T-helper 17 cell (primary cell): ENCODE measurements around the gene IDI1. TPM values are rescaled to one million over a fixed set of nuclear protein-coding genes. Genes with fewer than 3 reads are reported as not detected.
"Not testable (repeated sequence)": the region's sequence is repeated elsewhere in the genome, so short reads cannot be mapped to it uniquely, and the experiment has no call there.

Experiments used
- ATAC-seq: fragments of 150-1000 bp; cut with Tn5 transposase; 2 replicates; pipeline ENCODE4 v1.10.0; 2021; ENCODE audit warnings: mild to moderate bottlenecking, moderate library complexity
- DNase-seq, 3 donors: peaks; one replicate each; pipeline versions ENCODE4 v3.0.0 to v3.0.0-alpha.2; 2020 to 2021
- H3K9me3 ChIP-seq: one replicate; pipeline ENCODE4 v1.7.0; 2013; ENCODE audit warnings: low read length, mild to moderate bottlenecking; ENCODE audit not compliant: control insufficient read depth, poor library complexity, severe bottlenecking
- H3K27ac Mint-ChIP-seq: one replicate; pipeline ENCODE4 v1.8.0; 2022; ENCODE audit warnings: mild to moderate bottlenecking, moderate library complexity, mixed read lengths
- H3K27me3 Mint-ChIP-seq: one replicate; pipeline ENCODE4 v1.8.0; 2022; ENCODE audit warnings: mixed read lengths
- H3K36me3 Mint-ChIP-seq: one replicate; pipeline ENCODE4 v1.8.0; 2022; ENCODE audit warnings: low read depth, mixed read lengths
- H3K4me1 Mint-ChIP-seq: one replicate; pipeline ENCODE4 v1.8.0; 2022; ENCODE audit warnings: mild to moderate bottlenecking, mixed read lengths
- H3K4me3 Mint-ChIP-seq: one replicate; pipeline ENCODE4 v1.8.0; 2022; ENCODE audit warnings: mild to moderate bottlenecking, moderate library complexity, mixed read lengths
- total RNA-seq, 4 donors: library from RNA in 2 of 4; stranded (reverse) in 2 of 4; gene quantifications; one replicate each; pipeline ENCODE4 v1.2.3 and lab custom pipeline; 2022 to 2026

IDI1 gene
- total RNA-seq, 2 donors from 2014 or later, result 116 to 134 TPM

DNA sequence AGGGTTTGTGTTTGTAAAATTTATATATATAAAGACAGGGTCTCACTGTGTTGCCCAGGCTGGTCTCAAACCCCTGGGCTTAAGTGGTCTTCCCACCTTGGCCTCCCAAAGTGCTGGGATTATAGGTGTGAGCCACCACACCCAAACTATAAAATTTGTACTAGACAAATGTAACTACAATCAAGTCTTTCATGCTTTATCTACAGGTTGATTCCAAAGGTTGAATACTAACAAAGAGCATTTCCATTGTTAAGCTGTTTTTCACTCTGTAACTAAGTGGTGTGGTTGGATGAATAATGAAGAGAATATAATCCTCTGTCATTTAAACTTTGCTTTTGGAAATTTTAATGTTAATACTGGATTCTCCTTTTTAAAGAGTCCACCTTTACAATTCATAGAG is 29.7 kb upstream of the IDI1 start:
- no peaks in the 10 kb centered on the region for H3K9me3 ChIP-seq
- Mint-ChIP-seq H3K4me3 (no peak overlapping the region), H3K27me3 (no peaks in the 10 kb centered on the region), H3K36me3 (peaks cover 4% of the 10 kb centered on the region), H3K27ac (peak overlapping the region; percentile 39), H3K4me1 (peaks cover 12% of the 10 kb centered on the region)
- no peak for DNase-seq
- ATAC-seq, result no peak

DNA sequence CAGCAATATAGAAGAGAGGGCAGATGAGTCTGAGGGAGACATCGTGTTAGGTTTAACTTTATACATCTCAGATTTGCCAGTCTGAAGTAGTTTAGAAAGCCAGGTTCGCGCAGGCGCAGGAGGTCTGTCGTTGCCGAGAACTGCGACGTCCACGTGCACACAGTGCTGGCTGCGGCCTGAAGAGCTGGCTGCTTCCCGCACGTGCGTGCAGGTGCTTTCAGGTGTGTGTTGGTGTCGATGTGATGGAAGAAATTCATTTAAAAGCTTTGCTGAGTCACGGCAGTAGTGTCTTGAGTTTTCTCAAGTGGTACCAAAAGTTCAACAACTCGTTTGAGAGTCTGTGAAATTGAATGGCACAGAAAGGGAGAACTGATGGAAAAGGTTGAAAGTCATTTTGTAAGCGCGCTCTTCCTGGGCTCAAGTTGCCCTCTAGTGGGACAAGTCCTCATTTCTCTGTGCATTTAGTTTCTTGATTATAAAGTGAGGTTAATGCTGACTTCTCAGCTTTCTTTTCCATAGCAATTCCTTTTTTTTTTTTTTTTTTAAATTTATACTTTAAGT is 25.9 kb upstream of the IDI1 start:
- ATAC-seq, result no peak
- no peaks in the 10 kb centered on the region for H3K9me3 ChIP-seq
- H3K36me3 Mint-ChIP-seq, result peaks cover 3% of the 10 kb centered on the region
- peaks cover 15% of the 10 kb centered on the region for H3K4me1 Mint-ChIP-seq
- H3K27me3 Mint-ChIP-seq, result no peaks in the 10 kb centered on the region
- H3K27ac Mint-ChIP-seq, result peak overlapping the region; percentile 60
- no peak overlapping the region for H3K4me3 Mint-ChIP-seq
- no peak for DNase-seq

DNA sequence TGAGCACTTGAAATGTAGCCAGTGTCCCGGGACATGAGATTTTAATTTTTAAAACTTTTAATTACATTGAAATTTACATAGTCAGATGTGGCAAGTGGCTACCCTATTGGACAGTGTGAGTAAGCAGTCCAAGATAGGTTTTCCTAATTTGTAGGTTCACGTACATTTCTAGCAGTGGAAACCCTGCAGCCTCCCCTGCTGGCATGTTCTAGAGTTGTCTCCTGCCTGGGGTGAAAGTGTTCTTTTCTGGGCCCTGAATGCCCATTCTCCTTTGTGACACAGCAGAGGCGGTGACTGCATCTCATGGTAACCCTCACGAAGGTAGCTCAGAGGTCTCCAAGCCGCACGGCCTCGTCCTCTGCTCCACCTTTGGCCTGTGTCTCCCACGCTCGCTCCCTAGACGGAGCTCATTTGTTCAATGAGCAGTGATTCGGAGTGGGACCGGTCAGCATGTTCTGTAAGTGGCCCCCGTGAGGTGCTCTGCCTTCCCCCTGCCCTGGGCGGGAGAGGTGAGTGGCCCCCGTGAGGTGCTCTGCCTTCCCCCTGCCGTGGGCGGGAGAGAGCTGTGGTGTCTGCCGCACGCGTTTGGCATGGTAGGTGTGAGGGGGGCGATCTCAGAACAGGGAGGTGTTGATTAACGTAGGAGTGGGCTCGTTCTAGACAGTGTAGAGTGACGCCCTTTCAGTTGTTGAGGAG is 25.3 kb upstream of the IDI1 start:
- H3K9me3 ChIP-seq, result no peaks in the 10 kb centered on the region
- peak overlapping the region; percentile 60 for H3K27ac Mint-ChIP-seq
- H3K27me3 Mint-ChIP-seq, result no peaks in the 10 kb centered on the region
- no peak overlapping the region for H3K4me3 Mint-ChIP-seq
- ATAC-seq (no peak), DNase-seq (no peak)
- H3K4me1 Mint-ChIP-seq, result peaks cover 20% of the 10 kb centered on the region
- peaks cover 2% of the 10 kb centered on the region for H3K36me3 Mint-ChIP-seq

DNA sequence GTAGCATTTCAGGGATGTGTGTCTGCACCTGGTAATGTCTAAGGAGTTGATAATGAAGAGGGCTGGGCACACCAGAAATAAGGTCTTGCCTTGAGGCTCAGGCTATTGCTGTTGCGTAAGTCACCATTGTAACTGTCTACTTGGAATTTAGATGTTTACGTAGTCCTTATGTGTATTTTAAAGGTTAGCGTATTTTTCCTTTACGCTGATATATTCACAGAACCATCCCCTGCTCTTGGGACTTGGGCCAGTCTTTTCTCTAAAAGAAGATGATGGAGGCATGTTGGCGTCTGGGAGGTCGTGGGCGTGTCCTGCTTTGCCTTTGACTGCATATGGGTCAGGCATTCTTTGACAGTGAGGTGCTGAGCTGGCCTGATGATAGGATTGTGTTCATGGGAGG is 22.0 kb upstream of the IDI1 start:
- Mint-ChIP-seq H3K27ac (peak overlapping the region; percentile 67), H3K36me3 (peaks cover 2% of the 10 kb centered on the region), H3K27me3 (no peaks in the 10 kb centered on the region), H3K4me3 (no peak overlapping the region), H3K4me1 (peaks cover 33% of the 10 kb centered on the region)
- ATAC-seq (no peak), DNase-seq (no peak)
- H3K9me3 ChIP-seq, result no peaks in the 10 kb centered on the region

DNA sequence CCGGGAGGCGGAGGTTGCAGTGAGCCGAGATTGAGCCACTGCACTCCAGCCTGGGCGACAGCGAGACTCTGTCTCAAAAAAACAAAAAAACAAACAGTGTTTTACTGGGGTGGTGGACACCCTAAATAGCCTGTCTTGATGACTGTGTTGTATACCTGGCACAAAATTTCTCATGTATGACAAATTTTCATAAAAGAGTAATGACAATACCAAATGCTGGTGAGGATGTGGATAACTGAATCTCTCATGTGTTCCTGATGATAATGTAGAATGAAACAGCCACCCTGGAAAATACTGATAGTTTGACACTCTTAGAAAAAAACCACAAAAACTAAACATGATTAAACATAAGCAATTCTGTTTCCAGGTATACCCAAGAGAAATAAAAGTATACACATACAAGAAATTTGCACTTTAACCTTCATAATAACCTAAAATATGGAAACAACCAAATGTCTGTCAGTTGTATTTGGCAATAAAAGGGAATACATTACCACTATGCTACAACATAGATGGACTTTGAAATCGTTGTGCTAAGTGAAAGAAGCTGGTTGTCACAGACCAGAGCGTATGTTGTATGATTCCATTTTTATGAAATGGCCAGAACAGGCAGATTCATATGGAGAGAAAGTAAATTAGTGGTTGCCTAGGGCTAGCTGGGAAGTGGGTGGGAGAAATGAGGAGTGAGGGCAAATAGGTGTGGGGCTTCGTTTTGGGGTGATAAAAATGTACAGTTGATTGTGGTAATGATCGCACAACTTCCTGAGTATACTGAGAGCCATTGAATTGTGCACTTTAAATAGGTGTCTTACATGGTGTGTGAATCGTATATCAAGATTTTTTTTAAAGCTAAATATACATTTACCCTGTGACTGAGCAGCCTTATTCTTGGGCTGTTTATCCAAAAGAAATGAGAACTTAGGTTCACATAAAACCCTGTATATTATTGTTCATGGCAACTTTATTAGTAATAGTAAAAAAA is 19.8 kb upstream of the IDI1 start:
- no peaks in the 10 kb centered on the region for H3K27me3 Mint-ChIP-seq
- peaks cover 40% of the 10 kb centered on the region for H3K4me1 Mint-ChIP-seq
- ATAC-seq (no peak), DNase-seq (no peak)
- H3K36me3 Mint-ChIP-seq, result peaks cover 6% of the 10 kb centered on the region
- H3K27ac Mint-ChIP-seq, result peak overlapping the region; percentile 39
- no peaks in the 10 kb centered on the region for H3K9me3 ChIP-seq
- no peak overlapping the region for H3K4me3 Mint-ChIP-seq

DNA sequence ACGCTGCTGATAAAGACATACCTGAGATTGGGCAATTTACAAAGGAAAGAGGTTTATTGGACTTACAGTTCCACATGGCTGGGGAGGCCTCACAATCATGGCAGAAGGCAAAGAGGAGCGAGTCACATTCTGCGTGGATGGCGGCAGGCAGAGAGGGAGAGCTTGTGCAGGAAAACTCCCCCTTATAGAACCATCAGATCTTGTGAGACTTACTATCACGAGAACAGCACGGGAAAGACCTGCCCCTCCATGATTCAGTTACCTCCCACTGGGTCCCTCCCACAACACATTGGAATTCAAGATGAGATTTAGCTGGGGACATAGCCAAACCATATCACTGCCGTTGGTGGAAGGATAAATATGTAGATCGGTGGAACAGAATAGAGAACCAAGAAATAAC is 17.8 kb upstream of the IDI1 start:
- Mint-ChIP-seq H3K4me1 (peaks cover 59% of the 10 kb centered on the region), H3K27ac (peak overlapping the region; percentile 41)
- H3K27me3 Mint-ChIP-seq, DNase-seq, H3K9me3 ChIP-seq, H3K36me3 Mint-ChIP-seq, ATAC-seq, H3K4me3 Mint-ChIP-seq: not testable (repeated sequence)

DNA sequence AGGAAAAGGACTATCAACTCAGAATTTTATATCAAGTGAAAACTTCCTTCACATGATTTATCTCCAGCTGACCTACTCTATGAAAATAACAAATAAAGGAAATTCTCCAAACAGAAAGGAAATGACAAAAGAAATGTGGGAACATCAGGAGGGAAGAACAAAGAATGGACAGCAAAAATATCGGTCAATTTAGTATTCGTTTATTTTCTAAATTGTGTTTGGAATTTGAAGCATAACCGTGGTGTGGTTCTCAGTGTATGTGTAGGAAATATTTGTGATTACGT is 16.0 kb upstream of the IDI1 start:
- DNase-seq, result no peak
- Mint-ChIP-seq H3K27ac (peak overlapping the region; percentile 94), H3K36me3 (peaks cover 5% of the 10 kb centered on the region), H3K27me3 (no peaks in the 10 kb centered on the region), H3K4me3 (no peak overlapping the region), H3K4me1 (peaks cover 64% of the 10 kb centered on the region)
- ATAC-seq, result no peak
- H3K9me3 ChIP-seq, result no peaks in the 10 kb centered on the region

DNA sequence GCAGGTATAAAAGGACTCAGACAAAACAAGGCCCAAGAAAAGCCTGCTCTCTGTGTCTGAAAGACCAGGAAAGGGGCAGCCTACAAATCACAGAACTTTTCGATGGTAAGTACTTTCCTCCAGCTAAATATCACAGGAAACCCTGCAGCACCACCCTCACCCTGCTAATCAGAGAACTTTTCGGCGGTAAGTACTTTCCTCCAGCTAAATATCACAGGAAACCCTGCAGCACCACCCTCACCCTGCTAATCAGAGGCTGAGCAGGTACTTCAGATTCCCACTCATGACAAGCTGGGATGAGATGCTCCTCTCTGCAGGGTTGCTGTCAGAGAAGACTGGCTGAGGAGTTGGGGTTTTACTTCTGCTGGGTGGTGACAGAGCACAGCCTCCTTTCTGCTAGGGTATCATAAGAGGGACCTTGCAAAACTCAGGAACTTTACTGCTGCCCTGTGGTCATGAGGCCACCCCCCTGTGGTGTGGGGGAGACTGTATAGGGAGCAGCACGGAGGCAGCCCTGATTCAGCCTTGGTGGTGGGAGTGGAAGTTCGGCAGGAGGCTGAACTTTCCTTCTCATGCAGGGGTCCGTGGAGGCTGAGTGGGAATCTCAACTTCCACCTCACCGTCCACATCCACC is 14.4 kb upstream of the IDI1 start:
- Mint-ChIP-seq H3K4me1 (peaks cover 52% of the 10 kb centered on the region), H3K27me3 (no peaks in the 10 kb centered on the region), H3K4me3 (peak overlapping the region; percentile 73), H3K27ac (peak overlapping the region; percentile 94), H3K36me3 (peaks cover 5% of the 10 kb centered on the region)
- no peaks in the 10 kb centered on the region for H3K9me3 ChIP-seq
- DNase-seq, result no peak
- peak; percentile 88 for ATAC-seq

DNA sequence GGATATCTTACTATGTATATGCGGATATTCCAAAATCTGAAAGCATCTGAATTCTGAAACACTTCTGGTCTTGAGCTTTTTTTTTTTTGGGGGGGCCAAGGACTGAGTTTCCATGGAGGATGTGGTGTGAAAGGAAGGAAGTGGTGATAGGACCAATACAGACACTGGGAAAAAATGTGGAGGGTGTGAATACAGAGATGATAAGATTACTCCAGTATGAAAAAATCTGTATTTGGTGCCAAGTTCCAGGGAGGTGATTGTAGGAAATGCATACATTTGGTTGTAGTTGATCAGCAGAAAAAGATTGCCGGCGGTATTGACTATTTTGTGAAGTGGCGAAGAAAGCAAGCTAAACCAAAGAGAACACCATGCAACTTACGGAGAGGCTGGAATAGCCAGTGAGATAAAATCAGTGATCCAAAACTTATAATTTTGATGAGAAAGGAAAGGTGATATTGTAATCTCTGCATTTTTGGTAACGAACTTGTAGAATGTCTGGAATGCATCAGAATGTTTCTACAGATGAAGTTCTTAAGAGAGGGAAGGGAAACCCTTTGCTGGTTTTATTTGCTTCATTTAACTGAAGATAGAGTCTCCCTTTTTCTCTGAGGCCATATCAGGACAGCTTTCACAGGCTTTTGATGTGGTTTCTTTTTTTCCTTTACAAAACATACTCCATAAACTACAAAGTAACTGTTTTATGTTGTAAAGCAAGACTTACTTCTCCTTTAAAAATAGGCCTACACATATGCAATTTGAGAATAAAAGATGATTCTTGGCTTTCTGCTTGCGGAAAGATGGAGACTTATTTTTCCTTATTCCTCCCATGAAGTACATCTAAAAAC is 13.2 kb upstream of the IDI1 start:
- Mint-ChIP-seq H3K27me3 (no peaks in the 10 kb centered on the region), H3K27ac (peak overlapping the region; percentile 94), H3K4me3 (peak overlapping the region; percentile 73), H3K4me1 (peaks cover 59% of the 10 kb centered on the region), H3K36me3 (peaks cover 5% of the 10 kb centered on the region)
- no peak for DNase-seq
- no peaks in the 10 kb centered on the region for H3K9me3 ChIP-seq
- peak; percentile 36 for ATAC-seq

DNA sequence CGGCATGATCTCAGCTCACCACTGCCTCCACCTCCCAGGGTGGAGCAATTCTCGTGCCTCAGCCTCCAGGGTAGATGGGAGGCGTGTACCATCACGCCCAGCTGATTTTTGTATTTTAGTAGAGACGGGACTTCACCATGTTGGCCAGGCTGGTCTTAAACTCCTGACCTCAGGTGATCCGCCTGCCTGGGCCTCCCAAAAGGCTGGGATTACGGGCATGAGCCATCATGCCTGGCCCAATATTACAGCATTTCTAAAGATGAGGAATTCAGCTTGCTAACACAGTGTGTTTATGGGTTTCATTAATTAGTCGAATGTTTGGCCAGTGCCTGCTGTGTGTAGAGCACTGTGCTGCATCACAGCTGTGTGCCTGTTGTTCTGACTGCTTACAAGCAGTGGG is 11.0 kb upstream of the IDI1 start:
- peaks cover 67% of the 10 kb centered on the region for H3K4me1 Mint-ChIP-seq
- peak overlapping the region; percentile 89 for H3K27ac Mint-ChIP-seq

DNA sequence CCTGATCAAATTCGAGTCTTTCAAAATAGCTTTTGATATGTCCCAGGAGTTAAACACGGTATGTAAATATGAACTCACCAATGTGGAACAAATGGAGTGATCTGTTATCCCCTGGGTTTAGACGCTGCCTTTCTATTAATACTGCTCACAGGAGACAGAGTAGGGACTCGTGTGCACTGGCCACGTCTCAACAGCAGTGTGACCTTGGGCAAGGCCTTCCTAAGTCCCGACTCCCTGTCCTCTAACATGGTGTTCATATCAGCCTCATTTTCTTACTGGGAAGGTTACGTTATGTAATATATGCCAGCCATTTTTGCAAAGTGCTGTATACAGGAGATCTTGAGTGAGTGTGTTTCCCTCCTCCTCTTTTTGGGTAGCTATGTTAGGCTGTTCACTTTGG is 9.1 kb upstream of the IDI1 start:
- Mint-ChIP-seq H3K36me3 (peaks cover 2% of the 10 kb centered on the region), H3K27ac (peak overlapping the region; percentile 98), H3K4me1 (peaks cover 62% of the 10 kb centered on the region), H3K27me3 (no peaks in the 10 kb centered on the region), H3K4me3 (peak overlapping the region; percentile 98)
- no peaks in the 10 kb centered on the region for H3K9me3 ChIP-seq
- ATAC-seq, result no peak
- no peak for DNase-seq

More for the DNA sequence above, 11.0 kb upstream of the IDI1 start:
- DNase-seq, result no peak
- Mint-ChIP-seq H3K4me3 (no peak overlapping the region), H3K27me3 (no peaks in the 10 kb centered on the region), H3K36me3 (peaks cover 5% of the 10 kb centered on the region)
- no peaks in the 10 kb centered on the region for H3K9me3 ChIP-seq
- no peak for ATAC-seq

DNA sequence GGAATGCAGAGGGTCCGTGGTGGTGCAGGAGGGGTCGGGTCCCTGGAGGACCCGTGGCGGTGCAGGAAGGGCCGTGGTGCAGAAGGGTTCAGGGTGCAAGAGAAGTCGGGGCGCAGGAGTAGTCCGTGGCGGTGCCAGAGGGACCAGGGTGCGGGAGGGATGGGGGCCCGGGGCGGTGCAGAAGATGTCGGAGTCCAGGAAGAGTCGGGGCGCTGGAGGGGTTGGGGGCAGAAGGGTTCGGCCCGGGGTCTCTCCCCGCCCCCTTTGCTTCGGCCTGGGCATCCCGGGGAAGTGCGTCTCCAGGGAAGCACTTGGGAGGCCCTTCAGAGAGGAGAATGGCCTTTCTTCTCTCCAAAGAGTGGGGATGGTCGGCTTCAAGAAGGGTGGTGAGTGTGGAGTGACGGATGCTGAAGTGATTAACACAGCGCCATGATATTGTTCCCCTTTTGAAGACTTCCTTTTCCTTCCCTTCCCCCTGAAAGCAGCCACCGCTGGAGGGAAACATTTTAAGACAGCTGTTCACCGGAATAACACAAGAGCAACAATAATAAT is 8.3 kb upstream of the IDI1 start:
- DNase-seq (no peak), ATAC-seq (peak; percentile 23)
- H3K9me3 ChIP-seq, result no peaks in the 10 kb centered on the region
- H3K27ac Mint-ChIP-seq, result peak overlapping the region; percentile 98
- peak overlapping the region; percentile 98 for H3K4me3 Mint-ChIP-seq
- peaks cover 2% of the 10 kb centered on the region for H3K36me3 Mint-ChIP-seq
- H3K4me1 Mint-ChIP-seq, result peaks cover 57% of the 10 kb centered on the region
- H3K27me3 Mint-ChIP-seq, result no peaks in the 10 kb centered on the region
